Activated CD8-positive, alpha-beta memory T cell treated with anti-CD3 and anti-CD28 coated beads, Interleukin-2, amount 50 U/mL, for 24 hours (primary cell): ENCODE data around the gene TBC1D17.
A peak's percentile ranks its signal among the peaks of the same experiment; 100 is the strongest.

ENCODE experiments used
- DNase-seq: peaks from one replicate; pipeline ENCODE4 v3.0.0-alpha.2; 2020; ENCODE audit errors: extremely low read depth

Gene TBC1D17

DNA sequence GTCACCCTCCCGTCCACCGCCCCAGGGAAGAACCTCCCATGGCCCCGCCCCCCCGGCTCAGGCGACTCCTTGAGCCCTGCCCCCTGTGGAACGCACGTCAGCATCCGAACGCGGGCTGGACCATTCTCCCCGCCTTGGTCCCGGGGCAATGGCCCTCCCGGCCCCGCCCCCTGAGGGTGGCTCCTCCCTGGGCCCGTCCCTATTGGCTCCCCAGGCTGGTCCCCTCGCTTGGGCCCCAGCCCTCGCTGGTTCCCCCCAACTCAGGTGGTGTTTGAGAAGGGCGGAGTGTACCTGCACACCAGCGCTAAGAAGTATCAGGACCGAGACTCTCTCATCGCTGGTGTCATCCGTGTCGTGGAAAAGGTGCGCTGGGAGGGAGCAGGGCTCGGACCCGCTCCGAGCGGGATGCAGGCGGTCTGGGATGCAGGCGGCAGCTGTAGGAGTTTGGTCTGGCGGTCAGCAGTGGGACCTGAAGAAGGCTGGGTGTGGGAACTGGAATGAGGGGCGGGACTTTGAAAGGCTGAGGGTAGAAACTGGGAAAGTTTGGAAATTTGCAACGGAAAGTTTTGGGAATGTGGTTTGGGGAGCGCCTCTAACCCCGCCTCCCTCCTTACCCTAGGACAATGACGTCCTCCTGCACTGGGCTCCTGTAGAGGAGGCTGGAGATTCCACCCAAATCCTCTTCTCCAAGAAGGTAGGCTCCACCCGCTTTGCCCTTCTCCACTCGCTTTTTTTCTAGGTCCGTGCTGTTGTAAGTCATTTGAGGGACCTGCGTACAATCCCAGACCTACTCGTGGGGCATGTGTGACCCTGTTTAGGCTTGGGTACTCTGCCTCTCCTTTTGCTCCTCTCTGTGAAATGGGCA is 609 bp downstream of the TBC1D17 start:
- DNase-seq = peak; percentile 97

DNA sequence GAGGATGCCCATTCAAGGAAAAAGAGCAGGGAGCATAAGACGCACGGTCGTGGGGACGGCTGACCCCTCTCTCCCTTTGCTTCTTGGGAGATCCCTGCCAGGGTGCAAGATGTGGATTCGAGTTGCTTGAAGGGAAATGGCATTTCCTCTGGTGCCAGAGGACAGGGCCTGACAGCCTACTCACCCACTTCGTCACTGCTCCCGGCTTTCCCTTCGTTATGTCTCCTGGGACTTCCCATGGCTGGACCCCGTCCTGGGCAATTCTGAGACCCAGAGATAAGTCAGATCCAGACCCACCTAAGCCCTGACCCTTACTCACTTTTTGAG is 1.2 kb downstream of the TBC1D17 start:
- DNase-seq = no peak

DNA sequence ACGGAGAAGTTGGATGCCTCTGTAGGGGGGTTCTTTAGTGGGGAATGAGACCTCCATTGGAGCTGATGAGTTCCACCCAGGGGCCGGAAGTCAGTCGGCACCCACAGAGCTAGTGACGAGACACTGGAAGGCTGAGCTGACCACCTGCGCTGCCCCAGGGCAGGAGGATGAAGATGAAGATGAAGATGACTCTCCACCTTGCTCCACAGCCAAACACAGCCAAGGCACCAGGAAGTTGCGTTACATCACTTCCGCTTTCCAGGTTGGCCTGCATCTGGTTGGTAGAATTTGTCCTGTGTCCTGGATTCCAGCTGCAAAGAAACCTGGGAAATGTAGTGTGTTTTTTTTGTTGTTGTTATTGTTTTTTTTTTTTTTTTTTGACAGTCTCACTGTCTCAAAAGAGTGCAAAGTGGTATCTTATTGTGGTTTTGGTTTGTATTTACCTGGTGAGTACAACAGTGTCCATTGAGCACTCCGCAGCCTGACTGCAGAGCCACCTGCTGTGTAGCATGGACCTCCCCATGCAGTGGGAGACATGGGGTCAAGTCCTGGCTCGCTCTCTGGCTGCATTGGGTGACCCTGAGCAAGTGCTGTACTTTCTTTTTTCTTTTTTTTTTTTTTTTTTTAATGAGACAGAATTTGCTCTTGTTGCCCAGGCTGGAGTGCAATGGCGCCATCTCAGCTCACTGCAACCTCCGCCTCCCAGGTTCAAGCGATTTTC is 1.9 kb downstream of the TBC1D17 start:
- DNase-seq = no peak

GRCh38 chr19:49880162-49880869 is 2.8 kb downstream of the TBC1D17 start:
- DNase-seq = no peak

- no peak for DNase-seq
Observed at GRCh38 chr19:49881186-49881585, 3.7 kb downstream of the TBC1D17 start.

DNA sequence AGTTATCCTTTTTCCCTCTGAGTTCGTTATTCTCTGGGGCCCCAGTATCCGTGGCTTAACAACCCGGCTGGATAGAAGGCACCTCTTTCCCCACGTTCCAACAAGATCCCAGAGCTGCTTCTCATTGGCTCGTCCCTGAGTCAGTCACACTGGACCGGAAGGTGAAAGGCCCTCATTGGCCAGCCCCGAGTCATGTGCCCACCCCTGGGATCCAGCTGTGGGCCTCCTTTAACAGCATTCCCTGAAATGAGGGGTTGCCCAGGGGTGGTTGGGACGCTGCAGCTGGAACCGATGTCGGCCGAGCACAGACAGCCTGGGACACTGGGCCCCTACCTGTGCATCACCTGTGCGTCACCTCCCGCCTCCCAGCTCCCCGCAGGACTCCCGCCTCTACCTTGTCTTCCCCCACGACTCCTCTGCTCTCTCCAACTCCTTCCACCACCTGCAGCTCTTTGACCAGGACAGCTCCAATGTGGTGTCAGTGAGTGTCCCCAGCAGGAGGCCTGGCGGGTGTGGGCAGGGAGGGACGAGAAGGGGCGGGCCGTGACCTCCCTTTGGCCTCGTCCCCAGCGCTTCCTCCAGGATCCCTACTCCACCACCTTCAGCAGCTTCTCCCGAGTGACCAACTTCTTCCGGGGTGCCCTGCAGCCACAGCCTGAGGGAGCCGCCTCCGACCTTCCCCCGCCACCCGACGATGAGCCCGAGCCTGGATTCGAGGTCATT is 4.3 kb downstream of the TBC1D17 start:
- no peak for DNase-seq

GRCh38 chr19:49882643-49883042 is 5.1 kb downstream of the TBC1D17 start:
- no peak for DNase-seq

- DNase-seq = no peak
Observed at GRCh38 chr19:49883094-49883493, 5.6 kb downstream of the TBC1D17 start.

- DNase-seq = no peak
Observed at GRCh38 chr19:49884109-49884508, 6.6 kb downstream of the TBC1D17 start.

- no peak for DNase-seq
Observed at GRCh38 chr19:49884760-49885159, 7.3 kb downstream of the TBC1D17 start.

GRCh38 chr19:49887037-49887664 is 9.6 kb downstream of the TBC1D17 start:
- DNase-seq = no peak

DNA sequence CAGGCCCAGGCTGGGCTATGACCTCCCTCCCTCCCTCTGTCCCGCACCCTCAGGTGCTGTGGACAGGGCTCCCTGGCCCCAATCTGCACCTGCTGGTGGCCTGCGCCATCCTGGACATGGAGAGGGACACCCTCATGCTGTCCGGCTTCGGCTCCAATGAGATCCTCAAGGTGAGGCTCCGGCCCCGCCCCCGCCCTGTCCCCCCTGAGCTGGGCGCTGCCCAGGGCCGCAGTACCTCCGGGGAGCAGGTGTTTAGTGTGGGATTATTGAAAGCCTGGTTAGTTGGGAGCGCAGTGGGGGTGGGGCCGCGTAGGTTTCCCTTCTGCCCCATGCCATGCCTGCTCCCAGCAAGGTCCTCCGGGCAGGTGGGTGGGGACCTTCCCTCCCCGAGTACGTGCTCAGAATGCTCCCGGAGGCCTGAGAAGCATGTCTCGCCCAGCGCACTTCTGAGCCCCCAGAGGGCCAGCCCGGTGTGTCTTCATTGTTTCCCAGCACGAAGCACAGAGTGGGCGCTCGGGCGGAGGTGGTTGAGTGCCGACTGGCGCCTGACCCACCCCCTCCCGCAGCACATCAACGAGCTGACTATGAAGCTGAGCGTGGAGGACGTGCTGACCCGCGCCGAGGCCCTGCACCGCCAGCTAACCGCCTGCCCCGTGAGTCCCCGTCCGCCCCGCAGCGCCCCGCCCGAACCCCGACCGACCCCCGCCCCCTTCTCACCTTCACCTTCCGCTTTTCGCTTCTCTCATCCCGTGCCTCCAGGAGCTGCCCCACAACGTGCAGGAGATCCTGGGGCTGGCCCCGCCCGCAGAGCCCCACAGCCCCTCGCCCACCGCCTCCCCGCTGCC is 10.4 kb downstream of the TBC1D17 start:
- DNase-seq = no peak

GRCh38 chr19:49888510-49888824 is 11.0 kb downstream of the TBC1D17 start:
- DNase-seq = no peak

- no peak for DNase-seq
Observed at GRCh38 chr19:49889038-49889686, 11.7 kb downstream of the TBC1D17 start.

GRCh38 chr19:49889687-49890348 is 12.3 kb downstream of the TBC1D17 start:
- DNase-seq = no peak

- DNase-seq = no peak
Observed at GRCh38 chr19:49890349-49891311, 13.1 kb downstream of the TBC1D17 start.

DNA sequence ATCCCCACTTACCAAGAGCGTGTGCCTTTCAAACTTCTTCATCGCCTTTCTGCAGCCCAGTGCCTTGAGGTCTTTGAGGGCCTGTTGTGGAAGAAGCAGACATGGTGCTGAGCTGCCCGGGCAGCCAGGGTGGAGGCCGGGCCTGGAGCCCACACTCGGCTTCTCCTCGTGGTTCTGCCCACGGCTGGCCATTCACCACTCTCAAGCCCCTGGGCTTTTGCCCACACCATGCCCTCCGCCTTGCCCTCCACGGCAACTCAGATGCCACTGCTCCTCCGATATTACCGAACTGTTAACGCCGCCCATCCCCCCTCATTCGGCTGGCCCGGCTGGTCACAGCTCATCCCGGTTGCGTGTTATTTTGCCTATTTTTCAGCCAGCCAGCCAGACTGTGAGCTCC is 13.9 kb downstream of the TBC1D17 start:
- DNase-seq = no peak

- DNase-seq = no peak
Observed at GRCh38 chr19:49892716-49893115, 15.2 kb downstream of the TBC1D17 start.
